Measurements from ENCODE around the gene POP4.
"Not testable (repeated sequence)": the region's sequence is repeated elsewhere in the genome, so short reads cannot be mapped to it uniquely, and the experiment has no call there.

Gene POP4

GRCh38 chr19:29614046-29614445, 8.0 kb downstream of the POP4 start:
- DNase-seq: no peak

DNA sequence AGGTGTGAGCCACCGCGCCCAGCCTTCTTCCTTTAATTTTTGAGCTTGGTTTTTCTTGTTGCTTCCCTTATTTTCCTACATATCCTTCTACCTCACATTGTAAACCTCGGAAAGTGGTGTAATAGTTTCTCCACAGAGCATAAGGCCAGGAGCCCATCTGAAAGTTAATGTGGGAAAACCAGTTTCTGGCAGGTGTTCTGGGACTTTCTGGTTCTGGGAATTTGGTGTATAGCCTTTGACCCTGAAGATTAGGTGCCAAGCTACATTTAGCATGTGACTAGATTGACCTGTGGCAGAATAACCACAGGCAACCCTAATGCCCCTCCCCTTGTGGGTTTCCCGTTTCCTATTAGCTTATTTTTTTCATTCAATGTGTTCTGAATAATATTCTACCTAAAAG, 8.7 kb downstream of the POP4 start:
- DNase-seq: no peak

DNA sequence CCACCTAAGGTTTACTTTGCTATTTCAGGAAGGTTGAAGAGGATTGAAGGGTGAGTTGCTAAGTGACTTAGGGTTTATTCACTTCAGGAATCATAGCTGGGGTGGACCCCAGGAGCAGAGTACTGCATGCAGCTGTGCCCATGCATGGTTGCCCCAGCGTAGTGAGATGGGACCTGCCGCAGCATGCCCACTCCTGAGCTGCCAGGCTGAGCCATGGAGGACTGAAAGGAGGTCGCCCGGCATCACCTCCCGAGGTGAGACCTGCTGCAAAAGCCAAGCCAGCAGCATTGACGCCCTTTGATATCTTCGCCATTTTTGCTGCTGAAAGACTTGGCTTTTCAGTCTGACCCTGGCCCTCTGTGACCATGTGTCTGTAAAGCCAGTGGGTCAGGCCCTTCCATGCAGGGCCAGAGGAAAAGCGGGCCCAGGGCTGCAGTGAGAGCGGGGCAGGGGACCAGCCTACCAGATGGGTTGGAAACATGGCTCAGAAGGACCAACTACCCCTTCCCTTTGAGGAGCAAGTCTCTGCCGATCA, 9.9 kb downstream of the POP4 start:
- no peak for DNase-seq

DNA sequence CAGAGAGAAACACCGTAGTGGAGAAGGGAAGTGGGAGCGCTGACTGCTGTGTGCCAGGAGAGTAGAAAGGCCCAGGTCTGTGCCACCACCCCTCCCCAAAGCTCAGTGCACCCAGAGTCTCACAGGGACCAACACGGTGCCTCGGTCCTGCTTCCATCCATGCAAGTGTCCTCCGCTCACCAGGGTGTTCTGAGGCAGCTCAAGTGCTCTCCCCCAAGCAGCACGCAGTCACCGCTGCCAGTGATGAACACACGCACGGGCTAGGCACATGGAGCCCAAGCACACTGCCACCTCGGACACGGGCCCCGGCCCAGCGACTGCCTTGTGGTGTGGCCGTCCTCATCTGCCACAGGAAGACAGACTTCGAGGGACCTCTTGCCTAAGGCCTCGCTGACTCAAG, 10.5 kb downstream of the POP4 start:
- no peak for DNase-seq

- DNase-seq: no peak
These were observed 11.5 kb downstream of the POP4 start for GRCh38 chr19:29617366-29618266.

- no peak for DNase-seq
These were observed 12.4 kb downstream of the POP4 start for GRCh38 chr19:29618434-29618833.

DNA sequence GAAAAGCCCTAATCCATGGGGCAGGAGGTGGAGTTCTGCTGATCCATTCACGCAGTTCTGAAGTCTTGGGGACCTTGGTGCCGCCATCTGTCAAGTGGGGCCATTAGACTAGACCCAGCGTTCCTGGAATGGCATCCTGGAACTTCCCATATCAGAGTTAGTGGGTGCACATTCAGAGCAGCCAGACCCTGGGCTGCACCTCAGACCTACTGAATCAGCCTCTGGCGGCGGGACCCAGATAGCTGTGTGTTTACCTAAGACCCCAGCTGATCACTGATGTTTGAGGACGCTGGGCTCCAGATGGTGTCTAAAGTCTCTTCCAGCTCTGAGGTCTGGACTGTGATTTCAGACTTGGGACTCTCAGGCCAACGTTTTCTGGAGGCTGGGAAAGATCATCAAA, 12.8 kb downstream of the POP4 start:
- DNase-seq: no peak

DNA sequence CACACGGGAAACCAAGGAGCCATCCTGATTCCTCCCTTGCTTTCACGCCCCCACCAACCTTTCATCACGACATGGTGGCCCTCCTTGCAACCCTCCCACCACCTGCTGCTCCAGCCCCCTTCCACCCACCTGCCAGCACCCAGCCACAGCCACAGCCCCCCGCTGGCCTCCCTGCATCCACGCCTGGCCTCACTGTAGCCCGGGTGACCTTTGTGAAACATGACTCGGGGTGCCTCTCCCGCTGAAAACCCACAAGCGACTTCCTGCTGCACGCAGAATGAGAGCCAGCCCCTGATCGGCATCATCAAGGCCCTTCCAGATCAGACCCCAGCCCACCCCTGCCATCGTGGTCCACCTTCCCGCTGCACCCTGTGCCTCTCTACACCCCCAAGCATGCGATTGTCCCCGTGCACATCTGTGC, 14.9 kb downstream of the POP4 start:
- DNase-seq: no peak

DNA sequence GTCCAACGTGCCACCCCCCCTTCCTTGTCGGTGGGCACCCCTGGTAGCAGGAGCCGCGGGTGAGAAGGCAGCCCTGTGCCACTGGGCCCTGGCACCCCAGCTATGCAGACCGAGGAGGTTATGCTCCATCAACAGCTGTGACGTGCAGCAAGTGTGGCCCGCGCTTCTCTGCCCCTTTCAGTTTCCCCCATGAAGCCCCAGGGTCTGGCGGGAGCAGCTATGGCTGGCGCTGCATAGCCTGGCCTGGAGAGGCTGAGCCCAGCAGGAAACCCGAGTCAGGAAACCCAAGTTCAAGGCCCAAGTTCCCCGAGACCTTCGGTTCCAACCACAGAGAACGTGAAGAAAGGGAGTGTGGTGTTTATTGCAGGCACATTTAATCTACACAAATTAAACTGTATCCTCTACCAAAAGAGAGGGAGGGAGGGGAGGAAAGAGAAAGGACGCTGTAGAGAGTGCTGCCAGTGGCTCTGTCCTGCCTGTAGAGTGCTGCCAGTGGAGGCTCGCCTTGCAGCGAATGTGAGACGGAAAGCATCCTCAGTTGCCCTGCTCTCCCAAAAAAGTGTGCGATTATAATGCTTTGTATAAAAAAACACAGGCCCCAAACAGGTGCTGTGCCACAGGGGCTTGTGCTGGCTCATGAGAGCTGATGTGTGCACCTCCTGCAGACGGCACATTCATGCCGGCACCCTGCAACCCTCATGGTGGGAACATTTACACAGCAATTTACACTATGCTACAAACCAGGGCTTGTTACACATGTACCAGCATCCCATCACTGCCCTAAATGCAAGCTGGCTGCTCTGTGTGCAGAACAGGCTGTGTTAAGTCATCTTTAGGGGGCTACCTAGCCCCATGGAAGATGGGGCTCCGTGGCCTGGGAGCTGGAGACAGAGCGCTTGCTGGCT, 16.3 kb downstream of the POP4 start:
- no peak for DNase-seq

- DNase-seq: no peak
These were observed 17.8 kb downstream of the POP4 start for GRCh38 chr19:29623726-29624488.

- DNase-seq: no peak
These were observed 18.6 kb downstream of the POP4 start for GRCh38 chr19:29624489-29625185.

DNA sequence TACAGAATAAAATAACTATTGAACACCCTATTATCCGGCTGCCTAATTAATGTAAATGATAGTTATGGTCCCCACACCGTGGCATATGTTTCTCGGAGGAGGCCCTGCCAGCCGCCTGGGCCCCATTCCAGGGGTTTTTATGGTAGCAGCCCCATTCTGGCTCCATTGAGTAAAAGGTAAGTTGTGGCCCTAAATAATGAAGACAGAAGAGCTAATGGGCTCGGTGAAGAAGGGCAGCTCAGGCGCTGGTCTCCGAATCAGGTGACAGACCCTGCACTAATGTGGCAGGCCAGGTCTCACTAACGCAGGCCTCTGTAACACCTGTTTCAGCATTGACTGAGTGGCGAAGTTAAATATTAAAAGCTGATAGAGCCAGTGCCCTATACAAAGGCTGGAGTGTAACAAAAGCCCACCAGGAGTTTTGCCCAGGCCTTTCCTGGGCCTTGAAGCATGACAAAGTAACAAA, 19.1 kb downstream of the POP4 start:
- no peak for DNase-seq

DNA sequence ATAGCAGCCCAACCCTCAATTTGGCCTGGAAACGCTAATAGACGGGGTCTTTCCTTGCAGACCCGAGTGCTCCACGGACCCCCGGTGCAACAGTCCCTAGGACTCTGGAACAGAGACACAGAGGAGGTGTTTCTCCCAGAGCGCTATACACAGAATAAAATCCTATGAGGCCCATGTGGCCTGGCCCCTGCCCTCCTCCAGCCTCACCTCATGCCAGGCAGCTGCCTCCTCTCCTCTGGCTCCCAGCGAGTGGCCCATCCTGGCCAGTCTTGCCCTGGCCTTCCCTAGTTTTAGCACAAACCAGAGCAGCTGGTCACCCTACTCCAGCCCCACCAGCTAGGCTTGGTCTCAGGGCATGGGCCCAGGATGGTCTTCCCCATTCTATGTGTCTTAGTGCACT, 20.3 kb downstream of the POP4 start:
- no peak for DNase-seq

GRCh38 chr19:29626832-29627231, 20.7 kb downstream of the POP4 start:
- DNase-seq: not testable (repeated sequence)

- DNase-seq: no peak
These were observed 22.7 kb downstream of the POP4 start for GRCh38 chr19:29628661-29629385.

DNA sequence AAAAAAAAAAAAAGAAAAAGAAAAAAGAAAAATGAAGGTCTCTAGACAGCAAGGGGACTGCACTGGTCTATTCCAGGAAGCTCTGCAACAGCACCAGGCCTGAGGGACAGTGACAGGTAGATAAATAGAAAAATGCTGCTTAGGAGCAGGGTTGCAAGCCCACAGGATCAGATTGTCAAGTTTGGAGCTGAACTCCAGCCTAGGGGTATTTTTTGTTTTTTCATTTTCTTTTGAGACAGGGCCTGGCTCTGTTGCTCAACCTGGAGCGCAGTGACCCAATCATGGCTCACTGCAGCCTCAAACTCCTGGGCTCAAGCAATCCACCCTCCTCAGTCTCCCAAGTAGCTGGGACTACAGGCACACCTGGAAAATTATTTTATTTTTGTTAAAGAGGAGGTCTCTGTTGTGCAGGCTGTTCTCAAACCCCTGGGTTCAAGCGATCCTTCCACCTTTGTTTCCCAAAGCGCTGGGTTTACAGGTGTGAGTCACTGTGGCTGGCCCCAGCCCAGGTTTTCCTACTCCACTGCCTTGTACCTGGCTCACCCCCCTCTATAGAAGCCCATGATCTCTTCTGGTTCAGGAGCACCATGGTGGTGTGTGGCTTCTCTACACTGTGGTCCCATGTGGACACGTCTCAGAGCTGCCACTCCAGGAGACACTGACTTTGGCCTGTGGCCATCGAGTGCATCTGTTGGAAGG, 23.9 kb downstream of the POP4 start:
- DNase-seq: no peak

GRCh38 chr19:29630655-29631054, 24.6 kb downstream of the POP4 start:
- no peak for DNase-seq

- no peak for DNase-seq
These were observed 25.4 kb downstream of the POP4 start for GRCh38 chr19:29631450-29631849.

- no peak for DNase-seq
These were observed 27.9 kb downstream of the POP4 start for GRCh38 chr19:29634002-29634401.

DNA sequence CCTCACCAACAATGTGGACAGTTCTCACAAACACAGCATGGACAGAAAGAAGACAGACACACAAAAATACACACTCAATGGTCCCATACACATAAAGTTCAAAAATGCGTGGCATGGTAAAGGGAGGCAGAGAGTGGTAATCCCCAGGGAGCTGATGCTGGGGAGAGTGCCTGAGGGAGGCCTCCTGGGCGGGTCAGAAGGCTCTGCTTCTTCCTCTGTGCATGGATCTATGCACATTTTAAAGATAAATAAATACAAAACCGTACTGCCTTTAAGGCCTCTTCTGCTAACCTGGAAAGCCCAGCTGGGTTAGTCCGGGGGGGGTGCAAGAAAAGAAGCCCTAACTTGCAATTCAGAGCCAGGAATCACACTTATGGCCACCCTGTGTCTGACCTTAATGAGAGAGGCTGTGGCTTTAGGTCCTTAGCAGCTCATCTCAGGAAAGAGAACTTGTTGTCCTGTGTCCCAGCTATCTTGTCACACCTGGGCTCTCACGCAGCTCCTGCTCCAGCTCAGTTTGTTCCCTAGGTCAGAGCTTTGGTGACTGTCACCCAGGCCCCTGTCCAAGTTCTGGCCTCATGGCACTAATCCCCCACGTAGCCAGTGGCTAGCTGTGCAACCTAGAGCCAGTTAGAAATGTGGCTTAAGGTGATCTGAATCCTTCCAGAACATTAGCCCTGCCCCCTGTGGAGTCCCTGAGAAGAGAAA, 28.5 kb downstream of the POP4 start:
- no peak for DNase-seq
